ENCODE data around the gene CRYL1. TPM values are rescaled to one million over a fixed set of nuclear protein-coding genes. Genes with fewer than 3 reads are reported as not detected.

Gene CRYL1
- total RNA-seq, 1 experiment from 2014 or later = 2.9 TPM

DNA sequence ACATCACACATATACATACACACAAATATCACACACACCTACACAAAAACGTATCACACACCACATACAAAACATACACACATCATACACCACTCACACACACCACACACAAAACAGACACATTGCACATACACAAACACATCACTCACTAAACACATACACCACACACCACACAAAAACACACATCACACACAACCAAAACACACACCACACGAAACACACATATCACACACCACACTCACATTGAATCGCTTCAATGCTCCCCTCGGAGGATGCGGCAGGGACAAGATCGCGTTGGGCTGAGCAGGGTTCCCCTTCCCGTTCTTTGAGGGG is 131.5 kb downstream of the CRYL1 start:
- no peak overlapping the region for H3K27ac Mint-ChIP-seq
- no peak for DNase-seq (ENCODE audit: low spot score)
- ATAC-seq = no peak
- H3K36me3 Mint-ChIP-seq = no peaks in the 10 kb centered on the region
- TF ChIP-seq, protein P1, sequence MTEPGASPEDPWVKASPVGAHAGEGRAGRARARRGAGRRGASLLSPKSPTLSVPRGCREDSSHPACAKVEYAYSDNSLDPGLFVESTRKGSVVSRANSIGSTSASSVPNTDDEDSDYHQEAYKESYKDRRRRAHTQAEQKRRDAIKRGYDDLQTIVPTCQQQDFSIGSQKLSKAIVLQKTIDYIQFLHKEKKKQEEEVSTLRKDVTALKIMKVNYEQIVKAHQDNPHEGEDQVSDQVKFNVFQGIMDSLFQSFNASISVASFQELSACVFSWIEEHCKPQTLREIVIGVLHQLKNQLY (CRISPR knock-in tag; IDR thresholded peaks at IDR 0.05) = no peak
- TF ChIP-seq, protein P2, sequence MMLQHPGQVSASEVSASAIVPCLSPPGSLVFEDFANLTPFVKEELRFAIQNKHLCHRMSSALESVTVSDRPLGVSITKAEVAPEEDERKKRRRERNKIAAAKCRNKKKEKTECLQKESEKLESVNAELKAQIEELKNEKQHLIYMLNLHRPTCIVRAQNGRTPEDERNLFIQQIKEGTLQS (CRISPR knock-in tag; conservative IDR thresholded peaks at IDR 0.05) = no peak
- TF ChIP-seq ZNF219 (CRISPR knock-in tag; IDR thresholded peaks at IDR 0.05; ENCODE audit: borderline replicate concordance) (no peak), FOXK1 (CRISPR knock-in tag; IDR thresholded peaks at IDR 0.05) (no peak), EMX1 (CRISPR knock-in tag; IDR thresholded peaks at IDR 0.05) (no peak)
- peaks cover 7% of the 10 kb centered on the region for H3K9me3 Mint-ChIP-seq
- CTCF ChIA-PET = no interaction called here
- no peak overlapping the region for H3K4me3 Mint-ChIP-seq
- H3K4me1 Mint-ChIP-seq = no peaks in the 10 kb centered on the region
- no peaks in the 10 kb centered on the region for H3K27me3 Mint-ChIP-seq (ENCODE audit: low read depth)
- POLR2A ChIA-PET = no interaction called here

DNA sequence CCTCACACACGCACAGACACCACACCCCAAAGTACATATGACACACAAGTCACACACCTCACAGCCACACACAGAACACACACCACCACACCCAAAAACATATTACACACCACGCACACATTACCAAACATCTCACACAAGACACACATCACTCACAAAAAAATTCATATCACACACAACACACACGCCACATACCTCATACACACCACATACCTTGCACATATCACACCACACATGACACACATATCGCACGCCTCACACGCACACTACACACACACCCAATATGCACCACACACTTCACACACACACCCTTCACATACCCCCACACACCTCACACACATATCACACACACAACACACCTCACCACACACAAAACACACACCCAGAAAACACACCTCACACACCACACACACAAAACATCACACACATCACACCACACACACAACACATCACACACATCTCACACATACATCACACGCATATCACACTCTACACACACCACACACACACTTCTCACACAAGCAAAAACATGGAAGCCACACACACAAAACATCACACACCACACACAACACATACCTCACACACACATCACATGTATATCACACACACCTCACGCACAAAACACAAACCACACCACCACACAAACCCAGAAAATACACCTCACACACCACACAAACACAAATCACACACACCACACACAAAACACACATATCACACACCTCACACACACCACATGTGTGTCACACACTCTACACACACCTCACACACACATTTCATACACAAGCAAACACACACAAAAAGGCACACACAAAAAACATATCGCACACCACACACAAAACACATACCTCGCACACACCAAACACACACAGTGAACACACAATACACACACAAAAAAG is 132.1 kb downstream of the CRYL1 start:
- Mint-ChIP-seq H3K9me3 (peaks cover 7% of the 10 kb centered on the region), H3K36me3 (no peaks in the 10 kb centered on the region), H3K4me3 (no peak overlapping the region), H3K27ac (no peak overlapping the region), H3K4me1 (no peaks in the 10 kb centered on the region), H3K27me3 (ENCODE audit: low read depth) (no peaks in the 10 kb centered on the region)
- TF ChIP-seq SMAD4 (CRISPR knock-in tag; IDR thresholded peaks at IDR 0.05) (no peak), JAZF1 (CRISPR knock-in tag; IDR thresholded peaks at IDR 0.05) (no peak), FOXP1 (CRISPR knock-in tag; IDR thresholded peaks at IDR 0.05; ENCODE audit: borderline replicate concordance) (no peak), NFE2L1 (CRISPR knock-in tag; IDR thresholded peaks at IDR 0.05) (no peak), CBFB (CRISPR knock-in tag; IDR thresholded peaks at IDR 0.05; ENCODE audit: low read depth) (no peak), TP53 (CRISPR knock-in tag; IDR thresholded peaks at IDR 0.05) (no peak), ZNF423 (CRISPR knock-in tag; IDR thresholded peaks at IDR 0.05) (no peak)
- TF ChIP-seq, protein P3, sequence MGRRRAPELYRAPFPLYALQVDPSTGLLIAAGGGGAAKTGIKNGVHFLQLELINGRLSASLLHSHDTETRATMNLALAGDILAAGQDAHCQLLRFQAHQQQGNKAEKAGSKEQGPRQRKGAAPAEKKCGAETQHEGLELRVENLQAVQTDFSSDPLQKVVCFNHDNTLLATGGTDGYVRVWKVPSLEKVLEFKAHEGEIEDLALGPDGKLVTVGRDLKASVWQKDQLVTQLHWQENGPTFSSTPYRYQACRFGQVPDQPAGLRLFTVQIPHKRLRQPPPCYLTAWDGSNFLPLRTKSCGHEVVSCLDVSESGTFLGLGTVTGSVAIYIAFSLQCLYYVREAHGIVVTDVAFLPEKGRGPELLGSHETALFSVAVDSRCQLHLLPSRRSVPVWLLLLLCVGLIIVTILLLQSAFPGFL (CRISPR knock-in tag; IDR thresholded peaks at IDR 0.05; ENCODE audit: borderline replicate concordance) = no peak
- TF ChIP-seq, protein P4, sequence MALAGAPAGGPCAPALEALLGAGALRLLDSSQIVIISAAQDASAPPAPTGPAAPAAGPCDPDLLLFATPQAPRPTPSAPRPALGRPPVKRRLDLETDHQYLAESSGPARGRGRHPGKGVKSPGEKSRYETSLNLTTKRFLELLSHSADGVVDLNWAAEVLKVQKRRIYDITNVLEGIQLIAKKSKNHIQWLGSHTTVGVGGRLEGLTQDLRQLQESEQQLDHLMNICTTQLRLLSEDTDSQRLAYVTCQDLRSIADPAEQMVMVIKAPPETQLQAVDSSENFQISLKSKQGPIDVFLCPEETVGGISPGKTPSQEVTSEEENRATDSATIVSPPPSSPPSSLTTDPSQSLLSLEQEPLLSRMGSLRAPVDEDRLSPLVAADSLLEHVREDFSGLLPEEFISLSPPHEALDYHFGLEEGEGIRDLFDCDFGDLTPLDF (CRISPR knock-in tag; IDR thresholded peaks at IDR 0.05) = no peak
- TF ChIP-seq, protein P5, sequence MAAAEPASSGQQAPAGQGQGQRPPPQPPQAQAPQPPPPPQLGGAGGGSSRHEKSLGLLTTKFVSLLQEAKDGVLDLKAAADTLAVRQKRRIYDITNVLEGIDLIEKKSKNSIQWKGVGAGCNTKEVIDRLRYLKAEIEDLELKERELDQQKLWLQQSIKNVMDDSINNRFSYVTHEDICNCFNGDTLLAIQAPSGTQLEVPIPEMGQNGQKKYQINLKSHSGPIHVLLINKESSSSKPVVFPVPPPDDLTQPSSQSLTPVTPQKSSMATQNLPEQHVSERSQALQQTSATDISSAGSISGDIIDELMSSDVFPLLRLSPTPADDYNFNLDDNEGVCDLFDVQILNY (CRISPR knock-in tag; IDR thresholded peaks at IDR 0.05) = no peak
- TF ChIP-seq, protein P6, sequence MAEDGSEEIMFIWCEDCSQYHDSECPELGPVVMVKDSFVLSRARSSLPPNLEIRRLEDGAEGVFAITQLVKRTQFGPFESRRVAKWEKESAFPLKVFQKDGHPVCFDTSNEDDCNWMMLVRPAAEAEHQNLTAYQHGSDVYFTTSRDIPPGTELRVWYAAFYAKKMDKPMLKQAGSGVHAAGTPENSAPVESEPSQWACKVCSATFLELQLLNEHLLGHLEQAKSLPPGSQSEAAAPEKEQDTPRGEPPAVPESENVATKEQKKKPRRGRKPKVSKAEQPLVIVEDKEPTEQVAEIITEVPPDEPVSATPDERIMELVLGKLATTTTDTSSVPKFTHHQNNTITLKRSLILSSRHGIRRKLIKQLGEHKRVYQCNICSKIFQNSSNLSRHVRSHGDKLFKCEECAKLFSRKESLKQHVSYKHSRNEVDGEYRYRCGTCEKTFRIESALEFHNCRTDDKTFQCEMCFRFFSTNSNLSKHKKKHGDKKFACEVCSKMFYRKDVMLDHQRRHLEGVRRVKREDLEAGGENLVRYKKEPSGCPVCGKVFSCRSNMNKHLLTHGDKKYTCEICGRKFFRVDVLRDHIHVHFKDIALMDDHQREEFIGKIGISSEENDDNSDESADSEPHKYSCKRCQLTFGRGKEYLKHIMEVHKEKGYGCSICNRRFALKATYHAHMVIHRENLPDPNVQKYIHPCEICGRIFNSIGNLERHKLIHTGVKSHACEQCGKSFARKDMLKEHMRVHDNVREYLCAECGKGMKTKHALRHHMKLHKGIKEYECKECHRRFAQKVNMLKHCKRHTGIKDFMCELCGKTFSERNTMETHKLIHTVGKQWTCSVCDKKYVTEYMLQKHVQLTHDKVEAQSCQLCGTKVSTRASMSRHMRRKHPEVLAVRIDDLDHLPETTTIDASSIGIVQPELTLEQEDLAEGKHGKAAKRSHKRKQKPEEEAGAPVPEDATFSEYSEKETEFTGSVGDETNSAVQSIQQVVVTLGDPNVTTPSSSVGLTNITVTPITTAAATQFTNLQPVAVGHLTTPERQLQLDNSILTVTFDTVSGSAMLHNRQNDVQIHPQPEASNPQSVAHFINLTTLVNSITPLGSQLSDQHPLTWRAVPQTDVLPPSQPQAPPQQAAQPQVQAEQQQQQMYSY (CRISPR knock-in tag; IDR thresholded peaks at IDR 0.05) = no peak
- TF ChIP-seq, protein P7, sequence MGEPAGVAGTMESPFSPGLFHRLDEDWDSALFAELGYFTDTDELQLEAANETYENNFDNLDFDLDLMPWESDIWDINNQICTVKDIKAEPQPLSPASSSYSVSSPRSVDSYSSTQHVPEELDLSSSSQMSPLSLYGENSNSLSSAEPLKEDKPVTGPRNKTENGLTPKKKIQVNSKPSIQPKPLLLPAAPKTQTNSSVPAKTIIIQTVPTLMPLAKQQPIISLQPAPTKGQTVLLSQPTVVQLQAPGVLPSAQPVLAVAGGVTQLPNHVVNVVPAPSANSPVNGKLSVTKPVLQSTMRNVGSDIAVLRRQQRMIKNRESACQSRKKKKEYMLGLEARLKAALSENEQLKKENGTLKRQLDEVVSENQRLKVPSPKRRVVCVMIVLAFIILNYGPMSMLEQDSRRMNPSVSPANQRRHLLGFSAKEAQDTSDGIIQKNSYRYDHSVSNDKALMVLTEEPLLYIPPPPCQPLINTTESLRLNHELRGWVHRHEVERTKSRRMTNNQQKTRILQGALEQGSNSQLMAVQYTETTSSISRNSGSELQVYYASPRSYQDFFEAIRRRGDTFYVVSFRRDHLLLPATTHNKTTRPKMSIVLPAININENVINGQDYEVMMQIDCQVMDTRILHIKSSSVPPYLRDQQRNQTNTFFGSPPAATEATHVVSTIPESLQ (CRISPR knock-in tag; IDR thresholded peaks at IDR 0.05) = no peak
- DNase-seq (ENCODE audit: low spot score) = no peak
- no peak for ATAC-seq
- ChIA-PET POLR2A (no interaction called here), CTCF (no interaction called here)

Data from WTC11 (cell line).